Suprapubic skin (tissue), 3 donors: ENCODE data around the gene KAT2B.

Experiments
- POLR2AphosphoS5 ChIP-seq, 3 donors: sonication (generic); formaldehyde crosslinking; IDR thresholded peaks; one replicate each; pipeline ENCODE4 v1.6.1; 2017; ENCODE audit warnings: antibody characterized with exemption in 3 of 3
- TF ChIP-seq, protein P1 (sequence below), 2 donors: fragments of 200-600 bp in 1 of 2; fragments of 450-650 bp in 1 of 2; sonication (generic) in 1 of 2; IDR thresholded peaks; one replicate each; pipeline ENCODE4 v1.5.1; 2016 to 2019; ENCODE audit warnings: antibody characterized with exemption in 2 of 2, mild to moderate bottlenecking in 1 of 2, moderate library complexity in 1 of 2

DNA sequence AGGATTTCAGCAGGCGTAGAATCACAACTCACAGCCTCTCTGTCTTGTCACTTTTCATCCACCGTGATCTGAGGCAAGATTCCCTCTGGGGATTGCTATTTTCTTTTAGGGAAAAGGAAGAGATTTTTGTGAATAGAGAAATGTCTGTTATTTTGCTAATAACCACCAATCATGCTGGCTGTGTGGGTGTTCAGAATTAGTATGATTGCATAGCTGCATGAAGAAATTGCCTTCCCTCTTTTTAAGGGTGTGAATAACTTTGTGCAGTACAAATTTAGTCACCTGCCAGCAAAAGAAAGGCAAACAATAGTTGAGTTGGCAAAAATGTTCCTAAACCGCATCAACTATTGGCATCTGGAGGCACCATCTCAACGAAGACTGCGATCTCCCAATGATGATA, 60.8 kb downstream of the KAT2B start:
- TF ChIP-seq, protein P1, sequence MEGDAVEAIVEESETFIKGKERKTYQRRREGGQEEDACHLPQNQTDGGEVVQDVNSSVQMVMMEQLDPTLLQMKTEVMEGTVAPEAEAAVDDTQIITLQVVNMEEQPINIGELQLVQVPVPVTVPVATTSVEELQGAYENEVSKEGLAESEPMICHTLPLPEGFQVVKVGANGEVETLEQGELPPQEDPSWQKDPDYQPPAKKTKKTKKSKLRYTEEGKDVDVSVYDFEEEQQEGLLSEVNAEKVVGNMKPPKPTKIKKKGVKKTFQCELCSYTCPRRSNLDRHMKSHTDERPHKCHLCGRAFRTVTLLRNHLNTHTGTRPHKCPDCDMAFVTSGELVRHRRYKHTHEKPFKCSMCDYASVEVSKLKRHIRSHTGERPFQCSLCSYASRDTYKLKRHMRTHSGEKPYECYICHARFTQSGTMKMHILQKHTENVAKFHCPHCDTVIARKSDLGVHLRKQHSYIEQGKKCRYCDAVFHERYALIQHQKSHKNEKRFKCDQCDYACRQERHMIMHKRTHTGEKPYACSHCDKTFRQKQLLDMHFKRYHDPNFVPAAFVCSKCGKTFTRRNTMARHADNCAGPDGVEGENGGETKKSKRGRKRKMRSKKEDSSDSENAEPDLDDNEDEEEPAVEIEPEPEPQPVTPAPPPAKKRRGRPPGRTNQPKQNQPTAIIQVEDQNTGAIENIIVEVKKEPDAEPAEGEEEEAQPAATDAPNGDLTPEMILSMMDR (IDR thresholded peaks at IDR 0.05), result no peak
- TF ChIP-seq POLR2AphosphoS5 (IDR thresholded peaks at IDR 0.05), result no peak
